Measurements from ENCODE around the gene ZNF41. TPM values are rescaled to one million over a fixed set of nuclear protein-coding genes. Genes with fewer than 3 reads are reported as not detected.
A peak's percentile ranks its signal among the peaks of the same experiment; 100 is the strongest.

Gene ZNF41
- total RNA-seq, 2 donors from 2014 or later, result 2.9 to 5.6 TPM

- Histone ChIP-seq H3K27me3 (ENCODE audit: control insufficient read depth, insufficient read depth, low read length, poor library complexity, severe bottlenecking) (no peaks in the 10 kb centered on the region), H3K9ac (ENCODE audit: extremely low read depth, low read length, poor library complexity, severe bottlenecking) (no peak overlapping the region), H3K9me3 (ENCODE audit: control insufficient read depth, low read length) (no peaks in the 10 kb centered on the region), H3K27ac (ENCODE audit: low read depth, low read length) (no peak overlapping the region), H3K36me3 (ENCODE audit: control insufficient read depth, insufficient read depth, low read length) (no peaks in the 10 kb centered on the region), H3K4me1 (ENCODE audit: control insufficient read depth, insufficient read depth, low read length) (no peaks in the 10 kb centered on the region), H3K4me3 (ENCODE audit: low read length) (peak overlapping the region; percentile 66)
- no peak for TF ChIP-seq CTCF (conservative IDR thresholded peaks at IDR 0.05)
- Mint-ChIP-seq H3K27me3 (ENCODE audit: insufficient read depth) (peaks cover 15% of the 10 kb centered on the region), H3K36me3 (ENCODE audit: low read depth) (no peaks in the 10 kb centered on the region), H3K9me3 (peaks cover 53% of the 10 kb centered on the region), H3K4me1 (peaks cover 2% of the 10 kb centered on the region), H3K27ac (no peak overlapping the region), H3K4me3 (peak overlapping the region; percentile 58)
- no peak for DNase-seq
- WGBS, 2 experiments (ENCODE audit: insufficient coverage in 1 of 2, insufficient read length in 1 of 2), result 15 to 21% methylated on average over 6 to 34 of the region's 34 CpGs
Measured at GRCh38 chrX:47523713-47524166, 40.7 kb upstream of the ZNF41 start.

- H3K4me3 Mint-ChIP-seq, result peak overlapping the region; percentile 58
Measured at GRCh38 chrX:47523297-47523696, 40.3 kb upstream of the ZNF41 start.

GRCh38 chrX:47518144-47518543 is 35.1 kb upstream of the ZNF41 start:
- DNase-seq, result no peak
- no peak for TF ChIP-seq CTCF (conservative IDR thresholded peaks at IDR 0.05)
- Mint-ChIP-seq H3K4me3 (no peak overlapping the region), H3K36me3 (ENCODE audit: low read depth) (no peaks in the 10 kb centered on the region), H3K9me3 (peaks cover 52% of the 10 kb centered on the region), H3K27me3 (ENCODE audit: insufficient read depth) (peaks cover 8% of the 10 kb centered on the region), H3K4me1 (no peaks in the 10 kb centered on the region), H3K27ac (no peak overlapping the region)
- Histone ChIP-seq H3K9me3 (ENCODE audit: control insufficient read depth, low read length) (no peaks in the 10 kb centered on the region), H3K4me1 (ENCODE audit: control insufficient read depth, insufficient read depth, low read length) (no peaks in the 10 kb centered on the region), H3K27me3 (ENCODE audit: control insufficient read depth, insufficient read depth, low read length, poor library complexity, severe bottlenecking) (no peaks in the 10 kb centered on the region), H3K4me3 (ENCODE audit: low read length) (no peak overlapping the region), H3K9ac (ENCODE audit: extremely low read depth, low read length, poor library complexity, severe bottlenecking) (no peak overlapping the region), H3K27ac (ENCODE audit: low read depth, low read length) (no peak overlapping the region), H3K36me3 (ENCODE audit: control insufficient read depth, insufficient read depth, low read length) (no peaks in the 10 kb centered on the region)
- WGBS, 2 experiments (ENCODE audit: insufficient coverage in 1 of 2, insufficient read length in 1 of 2), result 79% methylated on average over 3 of the region's 3 CpGs; no CpG with 5 or more reads in 1 of the 2 experiments

More at GRCh38 chrX:47523297-47523696, 40.3 kb upstream of the ZNF41 start:
- Histone ChIP-seq H3K4me3 (ENCODE audit: low read length) (peak overlapping the region; percentile 67), H3K36me3 (ENCODE audit: control insufficient read depth, insufficient read depth, low read length) (no peaks in the 10 kb centered on the region), H3K27ac (ENCODE audit: low read depth, low read length) (no peak overlapping the region), H3K9me3 (ENCODE audit: control insufficient read depth, low read length) (no peaks in the 10 kb centered on the region), H3K9ac (ENCODE audit: extremely low read depth, low read length, poor library complexity, severe bottlenecking) (no peak overlapping the region), H3K27me3 (ENCODE audit: control insufficient read depth, insufficient read depth, low read length, poor library complexity, severe bottlenecking) (no peaks in the 10 kb centered on the region), H3K4me1 (ENCODE audit: control insufficient read depth, insufficient read depth, low read length) (no peaks in the 10 kb centered on the region)
- WGBS, 2 experiments (ENCODE audit: insufficient coverage in 1 of 2, insufficient read length in 1 of 2), result 0% methylated on average over 3 to 29 of the region's 33 CpGs
- Mint-ChIP-seq H3K36me3 (ENCODE audit: low read depth) (no peaks in the 10 kb centered on the region), H3K27ac (no peak overlapping the region), H3K4me1 (peaks cover 2% of the 10 kb centered on the region), H3K9me3 (peaks cover 54% of the 10 kb centered on the region), H3K27me3 (ENCODE audit: insufficient read depth) (peaks cover 14% of the 10 kb centered on the region)
- peak; percentile 92 for DNase-seq
- peak; percentile 85 for TF ChIP-seq CTCF (conservative IDR thresholded peaks at IDR 0.05)

All from endodermal cell (in vitro differentiated cells).